GM12891 (cell line): ENCODE measurements around the gene REG3G.

Experiments used
- DNase-seq: peaks from one replicate; pipeline ENCODE4 v3.0.0; 2011; ENCODE audit warnings: low spot score; ENCODE audit not compliant: insufficient read length
- FAIRE-seq: peaks from 2 replicates; lab custom pipeline; 2011; peaks lifted over from hg19 to GRCh38; lab: Jason Lieb, UNC
- PAX5 ChIP-seq: IDR thresholded peaks from 2 replicates; pipeline ENCODE4 v1.6.1; 2011; ENCODE audit warnings: low read length, moderate library complexity, mild to moderate bottlenecking; ENCODE audit not compliant: insufficient read depth, severe bottlenecking
- POLR2A ChIP-seq: IDR thresholded peaks from 2 replicates; pipeline ENCODE4 v1.6.1; 2011; ENCODE audit warnings: low read depth, low read length, control low read depth
- POLR2AphosphoS5 ChIP-seq: IDR thresholded peaks from 2 replicates; pipeline ENCODE4 v1.6.1; 2011; ENCODE audit warnings: low read depth, low read length, control low read depth
- POU2F2 ChIP-seq: IDR thresholded peaks from 2 replicates; pipeline ENCODE4 v1.6.1; 2011; ENCODE audit warnings: low read depth, mild to moderate bottlenecking, control low read depth, low read length, moderate library complexity
- SPI1 ChIP-seq: IDR thresholded peaks from 2 replicates; pipeline ENCODE4 v1.6.1; 2011; ENCODE audit warnings: low read depth, low read length, control low read depth
- TAF1 ChIP-seq: IDR thresholded peaks from 2 replicates; pipeline ENCODE4 v1.6.1; 2011; ENCODE audit warnings: low read depth, low read length, control low read depth

The REG3G gene

GRCh38 chr2:78992451-78992806 lies 33.1 kb upstream of the REG3G start:
- DNase-seq (peak; percentile 27), FAIRE-seq (no peak)
- TF ChIP-seq TAF1 (no peak), PAX5 (no peak)

GRCh38 chr2:78992807-78993517 lies 32.5 kb upstream of the REG3G start:
- DNase-seq, result peak; percentile 26
- TF ChIP-seq POLR2AphosphoS5 (no peak), PAX5 (no peak), TAF1 (no peak), POLR2A (no peak), SPI1 (no peak)
- no peak for FAIRE-seq

- DNase-seq, result no peak
- no peak for FAIRE-seq
- TF ChIP-seq POLR2A, result no peak
- no peak for TF ChIP-seq SPI1
- TF ChIP-seq PAX5, result no peak
- no peak for TF ChIP-seq POU2F2
- TF ChIP-seq POLR2AphosphoS5, result no peak
- TF ChIP-seq TAF1, result no peak
Measured at GRCh38 chr2:78993518-78994148, 31.9 kb upstream of the REG3G start.

- TF ChIP-seq TAF1 (no peak), POLR2AphosphoS5 (no peak), SPI1 (no peak), POLR2A (no peak), PAX5 (no peak), POU2F2 (no peak)
- FAIRE-seq (no peak), DNase-seq (no peak)
Measured at GRCh38 chr2:78994789-78995188, 30.7 kb upstream of the REG3G start.

GRCh38 chr2:78999406-78999805 lies 26.1 kb upstream of the REG3G start:
- TF ChIP-seq POLR2AphosphoS5, result no peak
- TF ChIP-seq PAX5, result no peak
- TF ChIP-seq SPI1, result no peak
- TF ChIP-seq TAF1, result no peak
- no peak for TF ChIP-seq POLR2A
- TF ChIP-seq POU2F2, result no peak
- no peak for FAIRE-seq
- DNase-seq, result no peak

GRCh38 chr2:79000008-79000576 lies 25.4 kb upstream of the REG3G start:
- FAIRE-seq (no peak), DNase-seq (no peak)
- TF ChIP-seq POLR2AphosphoS5 (no peak), SPI1 (no peak), TAF1 (no peak), POU2F2 (no peak), PAX5 (no peak), POLR2A (no peak)

GRCh38 chr2:79001285-79001684 lies 24.2 kb upstream of the REG3G start:
- DNase-seq, result no peak
- FAIRE-seq, result no peak
- TF ChIP-seq POLR2A, result no peak

GRCh38 chr2:79004680-79005079 lies 20.8 kb upstream of the REG3G start:
- TF ChIP-seq POLR2AphosphoS5, result no peak
- no peak for TF ChIP-seq POU2F2
- no peak for TF ChIP-seq PAX5
- TF ChIP-seq TAF1, result no peak
- no peak for TF ChIP-seq SPI1
- TF ChIP-seq POLR2A, result no peak
- no peak for FAIRE-seq
- DNase-seq, result no peak

- FAIRE-seq, result no peak
- TF ChIP-seq POLR2AphosphoS5, result no peak
- no peak for TF ChIP-seq POLR2A
- no peak for TF ChIP-seq POU2F2
- TF ChIP-seq PAX5, result no peak
- no peak for TF ChIP-seq TAF1
- TF ChIP-seq SPI1, result no peak
- DNase-seq, result no peak
Measured at GRCh38 chr2:79005216-79005615, 20.3 kb upstream of the REG3G start.

GRCh38 chr2:79009388-79009787 lies 16.1 kb upstream of the REG3G start:
- TF ChIP-seq TAF1 (no peak), POU2F2 (no peak)
- DNase-seq, result no peak
- no peak for FAIRE-seq

- FAIRE-seq, result no peak
Measured at GRCh38 chr2:79011496-79011895, 14.0 kb upstream of the REG3G start.

More at GRCh38 chr2:79011496-79011895, 14.0 kb upstream of the REG3G start:
- TF ChIP-seq TAF1, result no peak
- no peak for TF ChIP-seq POU2F2
- TF ChIP-seq POLR2A, result no peak
- no peak for TF ChIP-seq SPI1
- TF ChIP-seq POLR2AphosphoS5, result no peak
- TF ChIP-seq PAX5, result no peak
- no peak for DNase-seq
